Raji (cell line): Measurements from ENCODE around the gene TP63.

ENCODE experiments used
- POLR2A ChIP-seq: IDR thresholded peaks from 2 replicates; pipeline ENCODE4 v1.6.1; 2011; ENCODE audit warnings: low read depth, low read length, control low read depth; ENCODE audit not compliant: insufficient read depth

Gene TP63

GRCh38 chr3:189830401-189830800 lies 199.2 kb downstream of the TP63 start:
- no peak for TF ChIP-seq POLR2A

GRCh38 chr3:189833266-189833665 lies 202.1 kb downstream of the TP63 start:
- TF ChIP-seq POLR2A, result no peak

- no peak for TF ChIP-seq POLR2A
Measured at GRCh38 chr3:189833996-189834395, 202.8 kb downstream of the TP63 start.

- TF ChIP-seq POLR2A, result no peak
Measured at GRCh38 chr3:189834462-189834861, 203.3 kb downstream of the TP63 start.

GRCh38 chr3:189836795-189837194 lies 205.6 kb downstream of the TP63 start:
- no peak for TF ChIP-seq POLR2A

GRCh38 chr3:189838291-189838690 lies 207.1 kb downstream of the TP63 start:
- TF ChIP-seq POLR2A, result no peak

- TF ChIP-seq POLR2A, result no peak
Measured at GRCh38 chr3:189839576-189839975, 208.4 kb downstream of the TP63 start.

- no peak for TF ChIP-seq POLR2A
Measured at GRCh38 chr3:189841473-189842205, 210.4 kb downstream of the TP63 start.

- no peak for TF ChIP-seq POLR2A
Measured at GRCh38 chr3:189842681-189843602, 211.8 kb downstream of the TP63 start.

GRCh38 chr3:189845069-189845468 lies 213.9 kb downstream of the TP63 start:
- TF ChIP-seq POLR2A, result no peak

GRCh38 chr3:189848395-189849040 lies 217.3 kb downstream of the TP63 start:
- TF ChIP-seq POLR2A, result no peak

- TF ChIP-seq POLR2A, result no peak
Measured at GRCh38 chr3:189849262-189849661, 218.1 kb downstream of the TP63 start.

- no peak for TF ChIP-seq POLR2A
Measured at GRCh38 chr3:189851682-189852081, 220.5 kb downstream of the TP63 start.

GRCh38 chr3:189853906-189854305 lies 222.7 kb downstream of the TP63 start:
- TF ChIP-seq POLR2A, result no peak

- no peak for TF ChIP-seq POLR2A
Measured at GRCh38 chr3:189860296-189860695, 229.1 kb downstream of the TP63 start.
